SK-N-MC (cell line): ENCODE results near the gene CCNF.

ENCODE experiments used
- EZH2 ChIP-seq: fragments of 200-600 bp; sonication (generic); IDR thresholded peaks from one replicate; pipeline ENCODE4 v1.6.1; 2017; ENCODE audit warnings: antibody characterized with exemption
- FOXP2 ChIP-seq: optimal IDR thresholded peaks from 2 replicates; pipeline ENCODE3; 2011; ENCODE audit warnings: mild to moderate bottlenecking, moderate library complexity; ENCODE audit not compliant: insufficient read depth; ENCODE audit errors: extremely low read length, control extremely low read depth
- POLR2AphosphoS5 ChIP-seq: IDR thresholded peaks from 2 replicates; pipeline ENCODE4 v1.6.1; 2012; ENCODE audit warnings: mild to moderate bottlenecking, low read depth, low read length, borderline replicate concordance

- TF ChIP-seq EZH2, result no peak
- no peak for TF ChIP-seq POLR2AphosphoS5
- TF ChIP-seq FOXP2, result no peak
Measured at GRCh38 chr16:2482708-2483534, 53.7 kb downstream of the CCNF start.
